GM19025 (cell line): ENCODE results near the gene SPTA1.
"Not testable (repeated sequence)": the region's sequence is repeated elsewhere in the genome, so short reads cannot be mapped to it uniquely, and the experiment has no call there.

ENCODE experiments used
- ATAC-seq: cut with Tn5 transposase; IDR thresholded peaks from one replicate; pipeline ENCODE4 v1.9.1; 2021; ENCODE audit warnings: mild to moderate bottlenecking, low read depth, moderate library complexity; ENCODE audit not compliant: unreplicated experiment

The SPTA1 gene

DNA sequence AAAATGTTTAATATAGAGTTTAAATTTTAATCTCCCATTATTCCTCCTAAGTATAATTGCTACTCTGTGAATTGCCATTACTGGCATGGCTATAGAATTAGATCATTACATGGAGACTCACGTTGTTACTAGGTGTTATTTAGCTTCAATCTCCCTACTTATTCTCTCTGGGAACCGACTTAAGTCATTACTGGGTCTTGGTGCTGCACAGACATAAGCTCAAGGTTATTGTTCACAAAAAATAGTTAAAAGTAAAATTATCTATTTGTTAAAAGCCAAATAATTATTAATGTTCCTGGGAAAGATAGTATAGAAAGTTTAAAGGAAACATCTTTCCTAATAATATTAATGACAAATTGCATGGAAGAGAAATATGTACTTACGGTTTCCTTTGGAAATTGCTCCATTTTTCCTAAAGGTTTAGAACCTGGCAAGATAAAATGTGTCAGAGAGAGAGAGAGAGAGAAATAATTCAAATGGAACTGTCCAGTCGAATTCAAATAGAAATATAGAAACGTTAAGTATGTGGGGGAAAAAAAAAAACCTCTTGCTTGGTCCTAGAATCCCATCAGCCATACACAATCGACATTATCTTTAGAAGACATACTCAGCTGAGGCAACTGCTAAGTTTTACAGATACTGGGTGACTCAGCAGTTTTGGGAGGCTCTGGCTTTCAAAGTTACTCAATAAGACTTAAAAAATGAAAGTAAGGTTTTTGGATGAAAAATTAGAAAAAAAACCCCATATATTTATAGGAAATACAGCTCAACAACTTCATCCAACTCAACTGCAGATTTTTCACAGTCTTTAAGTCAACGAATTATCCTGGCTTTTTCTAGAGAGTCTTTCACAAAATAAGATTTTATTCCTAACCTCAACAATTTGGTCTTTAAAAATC is at the start of gene SPTA1:
SPTA1 (minus strand) TSS at position 605 of the 899 bp plus-strand sequence; CDS start at position 407, 198 bp downstream.
- ATAC-seq, result no peak

DNA sequence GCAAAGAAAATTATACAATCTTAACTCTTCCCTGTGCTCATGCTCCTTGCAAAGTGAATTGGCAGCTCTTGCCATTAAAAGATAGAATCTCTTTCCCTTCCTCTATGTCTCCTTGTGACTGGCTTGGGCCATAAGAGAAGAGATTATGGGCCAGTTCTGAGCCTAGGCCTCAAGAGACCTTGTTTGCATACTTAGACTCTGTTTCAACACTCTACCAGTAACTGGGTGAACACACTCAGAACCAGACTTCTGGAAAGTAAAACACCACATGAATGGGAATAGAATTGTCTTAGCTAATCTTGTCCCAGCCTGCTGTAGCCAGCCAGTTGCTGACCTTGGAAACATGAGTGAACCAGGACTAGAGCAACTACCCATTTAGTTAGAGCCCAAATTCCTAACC is 49.3 kb upstream of the SPTA1 start:
- no peak for ATAC-seq

DNA sequence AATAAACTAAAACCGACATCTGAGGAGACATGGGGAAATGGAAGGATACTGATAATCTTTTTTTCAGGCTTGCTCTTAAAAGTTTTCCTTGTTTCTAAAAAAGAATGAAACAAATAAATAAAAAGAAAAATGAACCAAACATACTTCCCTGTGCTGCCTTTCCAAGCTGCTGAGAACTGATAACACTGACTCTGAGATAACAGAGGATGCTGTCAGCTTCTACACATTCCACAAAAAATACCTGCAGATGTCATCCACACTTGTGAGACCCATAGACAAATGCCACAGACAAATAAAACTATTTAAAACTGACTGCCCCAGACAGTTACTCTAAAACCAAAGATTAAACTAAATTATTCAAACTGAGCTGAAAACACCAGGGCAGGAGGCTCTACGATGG is 46.0 kb upstream of the SPTA1 start:
- ATAC-seq, result no peak

DNA sequence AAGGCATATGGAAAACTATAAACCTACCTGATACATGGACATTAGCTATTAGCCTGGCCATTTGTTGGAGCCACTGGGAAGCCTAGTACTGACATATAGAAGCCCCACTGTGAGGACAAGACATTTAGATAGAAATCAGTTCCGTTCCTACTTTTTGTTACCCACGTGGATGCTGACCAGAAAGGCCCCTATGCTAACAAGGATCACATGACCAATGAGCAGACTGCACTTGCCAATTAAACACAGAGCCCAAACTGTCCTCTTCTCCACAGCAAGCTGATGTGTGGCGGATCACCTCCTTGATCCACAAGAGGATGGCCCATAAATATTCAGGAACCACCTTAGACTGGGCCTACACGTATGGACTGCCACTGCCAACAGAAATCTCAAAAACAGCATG is 45.2 kb upstream of the SPTA1 start:
- no peak for ATAC-seq

DNA sequence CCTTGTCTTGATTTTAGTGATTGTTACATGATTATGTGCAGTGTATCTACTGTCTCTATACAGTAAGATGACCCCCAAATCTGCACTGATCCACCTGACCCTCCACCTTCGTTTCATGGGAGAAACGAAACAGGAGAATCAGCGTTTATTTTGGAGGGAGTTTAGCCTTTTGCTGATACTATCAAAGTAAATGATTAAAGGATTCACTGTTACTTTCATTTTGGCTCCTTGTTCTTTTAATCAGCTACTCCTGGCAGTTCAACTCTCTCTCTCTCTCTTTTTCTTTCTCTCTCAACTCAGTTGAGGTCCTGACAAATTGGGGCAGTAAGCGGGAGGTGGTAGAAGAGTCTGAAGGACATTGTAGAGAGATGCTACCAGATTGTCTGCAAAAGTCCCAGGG is 43.9 kb upstream of the SPTA1 start:
- no peak for ATAC-seq

DNA sequence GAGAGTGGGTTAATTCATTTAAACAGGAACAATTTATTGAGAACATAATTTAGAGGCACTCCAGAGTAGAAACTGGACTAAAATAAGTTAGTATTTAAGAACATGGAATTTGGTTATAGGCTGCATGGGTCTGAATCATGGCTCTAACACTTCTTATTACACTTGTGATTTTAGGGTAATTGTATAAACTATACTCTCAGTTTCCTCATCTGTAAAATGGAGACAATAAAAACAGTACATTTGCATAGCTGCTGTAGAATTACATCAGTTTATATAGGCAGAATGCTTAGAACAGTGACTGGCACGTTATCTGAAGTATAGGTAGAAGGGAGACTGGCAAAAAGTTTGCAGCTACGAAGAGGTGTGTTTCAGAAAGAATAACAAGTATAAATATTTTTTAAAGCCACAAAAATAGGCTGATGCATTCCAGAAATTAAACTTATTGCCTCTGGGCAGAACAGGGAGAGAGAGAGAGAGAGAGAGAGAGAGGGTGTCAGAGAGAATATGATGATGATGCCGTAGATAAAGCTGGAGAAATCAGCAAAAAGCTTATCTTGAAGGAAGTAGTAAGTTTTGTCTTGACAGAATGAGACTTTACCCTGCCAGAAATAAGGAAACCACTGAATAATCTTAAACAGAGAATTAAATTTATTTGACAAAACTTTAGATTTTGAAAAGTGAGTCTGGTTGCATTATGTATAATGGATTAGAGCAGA is 42.2 kb upstream of the SPTA1 start:
- no peak for ATAC-seq

DNA sequence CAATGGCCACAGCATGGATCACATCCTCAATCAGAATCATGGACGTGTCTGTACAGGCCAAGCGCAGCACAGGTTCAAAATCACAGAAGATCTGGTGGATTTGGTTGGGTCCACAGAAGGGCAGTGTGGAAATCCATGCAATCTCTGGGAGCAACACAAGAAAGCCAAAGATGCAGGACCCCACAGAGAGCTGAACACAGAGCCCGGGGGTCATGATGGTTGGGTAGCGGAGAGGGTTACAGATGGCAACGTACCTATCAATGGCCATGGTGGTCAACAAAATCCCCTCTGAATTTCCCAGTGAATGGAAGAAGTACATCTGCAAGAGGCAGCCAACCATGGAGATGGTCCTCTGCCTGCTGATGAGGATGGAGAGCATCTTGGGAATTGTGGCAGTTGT is 37.9 kb upstream of the SPTA1 start:
- ATAC-seq, result no peak

DNA sequence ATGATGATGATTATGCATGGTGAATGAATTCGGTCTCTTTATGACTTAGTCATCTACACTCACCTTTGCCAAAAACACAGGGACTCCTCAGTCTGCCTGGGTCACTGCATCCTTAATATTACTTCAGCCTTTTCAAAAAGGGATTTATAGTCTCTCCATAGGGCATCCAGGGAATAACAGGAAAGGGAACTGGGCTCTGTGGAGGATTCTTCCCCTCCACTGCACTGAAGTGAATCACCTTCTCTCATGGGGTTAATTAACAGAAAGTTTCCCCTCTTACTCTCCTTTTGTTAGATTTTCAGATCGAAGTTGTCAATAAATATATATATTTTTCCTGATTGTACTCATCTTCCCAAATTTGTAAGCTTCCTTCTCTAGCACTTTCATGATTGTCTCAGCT is 34.1 kb upstream of the SPTA1 start, which contains the start of gene OR6K3:
OR6K3 (minus strand) TSS at position 101 of the 400 bp plus-strand sequence. CDS start 2,605 bp downstream, outside the sequence.
- ATAC-seq, result no peak

DNA sequence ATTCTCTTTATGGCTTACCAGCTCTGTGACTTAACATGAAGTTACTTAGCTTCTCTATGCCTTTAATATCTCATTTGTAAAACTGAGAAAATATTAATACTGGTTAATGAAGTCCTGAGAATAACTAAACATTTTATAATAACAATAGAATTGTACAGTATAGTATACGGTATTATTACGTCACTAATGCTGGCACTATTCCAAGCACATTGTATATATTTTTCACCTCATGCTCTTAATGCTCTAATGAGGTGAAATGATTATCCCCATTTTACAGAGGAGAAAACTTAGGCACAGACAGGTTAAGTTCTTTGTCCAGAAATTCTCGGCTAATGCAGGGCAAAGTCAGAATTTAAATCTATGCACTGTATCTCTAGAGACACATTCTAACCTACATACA is 33.1 kb upstream of the SPTA1 start:
- no peak for ATAC-seq

DNA sequence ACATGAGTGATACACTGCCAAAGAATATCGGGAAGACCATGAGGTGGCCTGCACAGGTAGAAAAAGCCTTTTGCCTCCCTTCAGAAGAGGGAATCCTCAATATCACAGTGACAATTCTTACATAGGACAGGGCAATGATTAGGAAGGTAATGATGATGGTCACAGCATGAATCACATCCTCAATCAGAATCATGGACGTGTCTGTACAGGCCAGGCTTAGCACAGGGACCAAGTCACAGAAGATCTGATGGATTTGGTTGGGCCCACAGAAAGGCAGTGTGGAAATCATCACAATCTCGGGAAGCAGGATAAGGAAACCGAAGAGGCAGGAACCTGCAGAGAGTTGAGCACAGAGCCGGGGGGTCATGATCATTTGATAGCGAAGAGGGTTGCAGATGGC is 30.8 kb upstream of the SPTA1 start:
- ATAC-seq, result no peak

DNA sequence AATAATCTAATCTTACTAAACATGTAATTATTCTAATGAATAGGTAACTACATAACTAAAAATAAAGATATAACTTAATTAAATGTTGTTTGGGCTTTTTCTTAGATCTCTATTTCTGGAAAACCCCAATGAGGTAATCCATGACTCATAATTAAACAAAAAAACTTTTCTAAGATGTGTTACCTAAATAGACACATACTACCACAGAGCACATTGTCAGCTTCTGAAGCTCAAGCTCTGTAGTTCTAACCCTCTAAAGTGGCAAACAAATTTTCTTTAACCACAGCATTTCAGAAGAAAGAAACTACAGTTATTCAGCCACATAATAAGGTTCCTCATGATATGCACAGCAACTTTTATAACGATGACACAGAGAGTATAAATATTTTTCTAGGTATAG is 29.8 kb upstream of the SPTA1 start:
- ATAC-seq, result no peak

DNA sequence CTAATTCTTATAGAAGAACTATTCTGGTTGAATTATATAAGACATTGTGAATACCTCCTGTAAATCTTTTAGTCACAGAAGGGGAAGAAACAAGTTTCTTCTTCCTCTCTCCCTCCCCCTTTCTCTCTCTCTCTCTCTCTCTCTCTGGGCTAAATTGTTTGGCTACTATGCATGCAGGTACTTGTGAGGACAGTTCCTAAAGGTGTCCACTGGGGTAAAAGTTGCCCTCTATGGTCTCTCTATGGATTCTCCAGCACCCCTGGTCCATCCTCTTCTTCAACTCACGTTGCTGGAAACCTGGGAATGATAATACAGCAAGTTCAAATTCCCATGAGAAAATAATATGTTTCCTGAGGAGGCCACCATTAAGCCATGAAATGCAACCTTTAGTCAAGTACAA is 28.2 kb upstream of the SPTA1 start:
- no peak for ATAC-seq

DNA sequence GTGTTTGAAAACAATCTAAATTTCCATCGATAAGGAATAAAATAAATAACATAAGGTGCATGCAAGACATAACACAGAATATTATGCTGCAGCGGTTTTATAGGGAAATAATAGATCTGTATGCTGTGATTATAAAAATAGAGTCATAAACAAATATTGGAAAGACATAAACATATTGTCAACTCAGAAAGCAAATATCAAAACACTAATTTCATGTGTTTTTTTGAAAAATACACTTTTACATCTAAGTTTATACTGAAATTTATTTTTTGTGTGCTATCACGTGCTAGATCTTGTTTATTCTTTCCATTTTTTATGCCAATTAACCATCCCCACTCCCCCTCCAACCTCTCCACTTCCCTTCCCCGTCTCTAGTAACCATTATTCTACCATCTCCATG is 24.6 kb upstream of the SPTA1 start:
- ATAC-seq, result no peak

DNA sequence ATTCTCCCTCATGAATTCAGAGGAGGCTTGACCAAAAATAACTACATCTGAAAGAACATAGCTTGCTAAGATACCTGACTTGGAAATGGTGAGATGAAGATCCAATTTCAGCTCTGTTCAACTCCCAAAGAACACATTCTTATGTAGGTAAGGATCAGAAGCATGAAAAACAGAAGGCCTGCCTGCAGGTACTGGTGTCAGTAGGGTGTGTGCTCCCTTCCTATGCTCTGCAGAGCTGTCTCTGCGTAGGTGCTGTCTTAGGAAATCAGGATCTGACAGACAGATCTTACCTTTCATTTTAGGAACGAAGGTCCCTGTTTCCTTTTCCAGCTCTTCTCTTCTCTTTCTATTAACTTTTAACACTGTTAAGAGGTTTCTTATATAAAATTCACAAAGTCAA is 19.6 kb upstream of the SPTA1 start:
- no peak for ATAC-seq

DNA sequence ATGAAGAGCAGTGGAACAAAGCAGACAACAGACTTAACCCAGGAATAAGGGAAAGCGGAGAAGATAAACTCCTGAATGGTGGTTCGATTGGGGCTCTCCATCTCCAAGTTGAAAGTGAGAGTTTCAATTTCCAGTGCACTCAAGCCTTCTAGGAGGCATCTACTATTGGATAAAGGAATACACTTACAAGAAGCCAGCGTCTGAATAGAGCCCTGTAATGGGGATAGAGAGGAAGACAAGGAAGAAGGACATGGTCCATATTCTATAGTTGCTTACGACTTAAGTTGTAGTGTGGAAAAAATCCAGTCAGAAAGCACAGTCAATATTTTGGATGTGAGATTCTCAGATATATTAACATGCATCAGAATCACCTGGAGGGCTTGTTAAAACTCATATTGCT is 14.0 kb upstream of the SPTA1 start, which contains the start of gene OR6K2:
OR6K2 (minus strand) TSS at position 101 of the 400 bp plus-strand sequence; CDS start at position 101, 0 bp downstream.
- ATAC-seq, result no peak

DNA sequence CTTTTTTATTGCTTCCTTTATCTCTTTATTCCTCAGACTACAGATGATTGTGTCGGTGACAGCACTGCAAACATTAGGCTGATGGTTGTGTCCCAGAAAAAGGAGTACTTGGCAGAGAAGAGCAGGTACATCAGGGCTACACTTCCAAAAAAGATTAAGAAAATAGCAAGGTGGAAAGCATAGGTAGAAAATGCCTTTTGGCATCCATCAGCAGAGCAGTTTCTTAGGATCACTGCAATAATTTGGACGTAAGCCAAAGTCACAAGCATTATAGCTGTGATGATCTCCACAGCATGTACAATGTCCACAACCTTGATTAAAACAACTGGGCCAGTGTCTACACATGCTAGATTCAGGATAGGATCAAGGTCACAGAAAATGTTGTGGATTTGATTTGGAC is 8.1 kb upstream of the SPTA1 start:
- ATAC-seq, result no peak

DNA sequence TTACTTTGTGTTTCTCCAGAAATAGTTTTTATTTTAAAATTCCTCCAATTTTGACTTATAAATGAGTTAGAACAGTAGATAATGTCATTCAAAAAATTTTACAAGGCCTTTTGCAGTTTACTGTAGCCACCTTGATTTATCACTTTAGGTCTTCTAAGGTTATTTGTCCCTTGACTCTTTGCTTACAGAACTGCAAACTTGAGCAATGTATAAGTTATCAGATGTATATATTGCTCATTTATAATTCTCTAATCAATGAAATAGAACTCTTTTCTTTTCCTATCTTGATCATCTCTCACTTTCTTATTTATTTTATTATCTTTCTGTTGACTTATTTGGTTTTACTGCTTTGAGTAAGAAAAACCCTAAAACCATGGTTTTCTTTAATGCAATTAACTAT is 5.8 kb upstream of the SPTA1 start:
- no peak for ATAC-seq

DNA sequence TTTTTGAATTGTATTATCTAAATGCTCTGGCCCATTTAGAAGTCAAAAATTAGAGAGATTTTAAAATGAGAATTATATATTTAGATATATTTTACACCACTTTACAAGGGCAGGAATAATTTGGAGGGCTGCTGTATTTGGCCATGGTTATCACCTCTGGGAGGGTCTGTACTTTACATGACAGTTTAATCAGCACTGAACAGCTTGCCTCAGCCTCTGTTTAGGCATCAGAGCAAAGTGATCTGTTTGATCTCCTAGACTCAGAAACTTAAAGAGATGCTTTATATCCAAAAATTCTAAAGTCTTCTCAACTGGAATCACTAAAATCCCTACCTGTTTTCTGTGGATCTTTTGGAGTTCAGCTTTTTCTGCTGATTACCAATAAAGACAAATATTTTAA is 5.4 kb upstream of the SPTA1 start:
- ATAC-seq, result no peak

DNA sequence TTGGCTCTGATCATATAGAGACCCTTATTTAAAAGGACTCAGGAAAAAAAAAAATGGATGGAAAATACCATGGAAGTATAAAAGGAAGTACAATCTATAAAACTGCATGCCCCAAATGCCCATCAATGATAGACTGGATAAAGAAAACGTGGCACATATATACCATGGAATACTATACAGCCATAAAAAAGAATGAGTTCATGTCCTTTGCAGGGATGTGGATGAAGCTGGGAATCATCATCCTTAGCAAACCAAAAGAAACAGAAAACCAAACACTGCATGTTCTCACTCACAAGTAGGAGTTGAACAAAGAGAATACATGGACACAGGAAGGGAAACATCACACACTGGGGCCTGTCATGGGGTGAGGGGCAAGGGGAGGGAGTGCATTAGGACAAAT is 4.6 kb upstream of the SPTA1 start:
- ATAC-seq, result not testable (repeated sequence)

DNA sequence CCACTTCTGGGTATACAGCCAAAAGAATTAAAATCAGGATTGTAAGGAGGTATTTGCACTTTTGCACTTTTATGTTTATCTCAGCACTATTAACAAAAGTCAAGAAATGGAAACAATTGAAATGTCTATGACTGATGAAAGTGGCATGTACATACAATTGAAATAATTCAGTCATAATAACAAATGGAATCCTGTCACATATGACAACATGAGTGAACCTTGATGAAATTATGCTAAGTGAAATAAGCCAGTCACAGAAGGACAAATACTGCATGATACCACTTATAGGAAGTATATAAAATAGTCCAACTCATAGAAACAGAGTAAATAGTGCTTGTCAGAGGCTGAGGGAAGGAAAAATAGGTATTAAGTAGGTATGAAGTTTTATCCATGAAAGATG is 3.4 kb upstream of the SPTA1 start:
- ATAC-seq, result no peak

DNA sequence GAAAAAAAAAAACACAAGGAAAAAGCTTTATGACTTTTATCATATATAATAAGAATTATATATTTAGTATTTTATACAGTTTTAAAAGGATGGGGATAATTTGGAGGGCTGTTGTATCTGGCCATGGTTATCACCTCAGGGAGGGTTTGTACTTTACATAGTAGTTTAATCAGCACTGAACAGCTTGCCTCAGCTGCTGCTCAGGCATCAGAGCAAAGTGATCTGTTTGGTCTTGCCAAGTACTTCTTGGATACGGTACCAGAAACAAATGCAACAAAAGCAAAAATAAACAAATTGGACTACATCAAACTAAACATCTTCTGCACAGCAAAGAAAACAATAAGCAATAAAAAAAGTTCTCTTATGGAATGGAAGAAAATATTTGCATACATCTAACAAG is 2.6 kb upstream of the SPTA1 start:
- ATAC-seq, result no peak

DNA sequence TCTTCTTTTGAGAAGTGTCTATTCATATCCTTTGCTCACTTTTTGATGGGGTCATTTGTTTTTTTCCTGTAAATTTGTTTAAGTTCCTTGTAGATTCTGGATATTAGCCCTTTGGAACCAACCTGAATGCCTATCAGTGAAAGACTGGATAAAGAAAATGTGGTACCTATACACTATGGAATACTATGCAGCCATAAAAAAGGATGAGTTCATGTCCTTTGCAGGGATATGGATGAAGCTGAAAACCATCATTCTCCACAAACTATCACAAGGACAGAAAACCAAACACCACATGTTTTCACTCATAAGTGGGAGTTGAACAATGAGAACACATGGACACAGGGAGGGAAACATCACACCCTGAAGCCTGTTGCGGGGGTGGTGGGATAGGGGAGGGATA is 1.8 kb upstream of the SPTA1 start:
- ATAC-seq, result not testable (repeated sequence)
